IMR-90 (cell line): Measurements from ENCODE around the gene SPAG16. TPM values are rescaled to one million over a fixed set of nuclear protein-coding genes. Genes with fewer than 3 reads are reported as not detected.

Experiments
- microRNA-seq, 2 experiments: library from miRNA; stranded (forward) in 1 of 2; unstranded in 1 of 2; fragments of 10-50 nt in 1 of 2; fragments of <30 nt in 1 of 2; gene quantifications in 1 of 2; microRNA quantifications in 1 of 2; one replicate each; pipeline versions ENCODE3 to v1.1.0; 2013 to 2020; ENCODE audit not compliant: insufficient read depth in 1 of 2, insufficient read length in 1 of 2, unreplicated experiment in 1 of 2
- polyA plus RNA-seq, 3 experiments: library from polyadenylated mRNA; depleted of rRNA; stranded (reverse); fragments of >200 nt; gene quantifications; 2 replicates each; pipeline ENCODE4 v1.2.3, GENCODE V29; 2012; ENCODE audit warnings: low replicate concordance in 1 of 3
- small RNA-seq, 5 experiments: library from RNA; depleted of rRNA; stranded (forward); fragments of <200 nt; gene quantifications; one replicate each; pipeline ENCODE3, GENCODE V24; 2012
- total RNA-seq: library from RNA; depleted of rRNA; stranded (reverse); fragments of >200 nt; gene quantifications from 2 replicates; pipeline ENCODE4 v1.2.3, GENCODE V29; 2012; rRNA removed

Gene SPAG16
- total and polyA plus RNA-seq, 2 of the 4 experiments (the other 2 are of a cell fraction), result 7.3 to 13.5 TPM

Small RNA genes lying within 50 kb of the gene (microRNA-seq; reads per million reads assigned to microRNA genes)
- gene MIR4438, result 0 reads per million in 2 experiments

Small RNA genes lying within 50 kb of the gene (small RNA-seq; reads per million reads assigned to genes)
- 0 reads per million in 5 experiments for gene MIR4438

Other genes starting within 250 kb of the SPAG16 start
- 19.4 and 25.5 TPM in 2 replicates for gene IKZF2, start 132.9 kb upstream of the SPAG16 start, total RNA-seq
- gene IKZF2, start 132.9 kb upstream of the SPAG16 start, polyA plus RNA-seq (2012; rRNA removed), result 2.1 TPM in 2 replicates